DLD1 (cell line): ENCODE measurements around the gene PCNX2.

ENCODE experiments used
- in situ Hi-C: cut with HindIII; loops from 2 replicates; pipeline ENCODE4 v1.10.0; 2017; ENCODE audit warnings: low sequenced_read_pairs

Gene PCNX2

DNA sequence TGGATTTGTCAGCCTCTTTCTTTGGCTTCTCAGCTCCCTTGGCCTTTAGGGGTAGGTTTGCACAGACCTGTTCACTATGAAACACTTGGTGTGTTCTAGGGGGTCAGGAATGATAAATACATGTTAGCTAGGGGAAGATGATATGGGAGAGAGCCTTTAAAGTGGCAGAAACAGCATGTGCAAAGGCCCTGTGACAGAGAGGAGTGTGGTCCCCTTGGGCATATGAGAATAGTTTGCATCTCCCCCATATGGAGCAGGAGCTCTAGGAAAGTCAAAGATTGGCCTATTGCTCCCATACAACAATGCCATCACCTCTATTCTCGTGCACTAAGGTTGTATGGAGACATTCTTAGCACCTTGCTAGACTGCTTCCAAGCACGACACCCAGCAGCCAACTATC, 355.8 kb downstream of the PCNX2 start:
- in situ Hi-C loops = no loop called here

- in situ Hi-C loops = no loop called here
Observed at GRCh38 chr1:232938926-232939325, 356.6 kb downstream of the PCNX2 start.

- in situ Hi-C loops = no loop called here
Observed at GRCh38 chr1:232937741-232938375, 357.7 kb downstream of the PCNX2 start.

- in situ Hi-C loops = no loop called here
Observed at GRCh38 chr1:232936941-232937340, 358.6 kb downstream of the PCNX2 start.
